EL (cell line): ENCODE measurements around the gene PRDM16.

Experiments used
- DNase-seq: peaks from one replicate; pipeline ENCODE4 v3.0.0-alpha.2; 2016

PRDM16 gene

DNA sequence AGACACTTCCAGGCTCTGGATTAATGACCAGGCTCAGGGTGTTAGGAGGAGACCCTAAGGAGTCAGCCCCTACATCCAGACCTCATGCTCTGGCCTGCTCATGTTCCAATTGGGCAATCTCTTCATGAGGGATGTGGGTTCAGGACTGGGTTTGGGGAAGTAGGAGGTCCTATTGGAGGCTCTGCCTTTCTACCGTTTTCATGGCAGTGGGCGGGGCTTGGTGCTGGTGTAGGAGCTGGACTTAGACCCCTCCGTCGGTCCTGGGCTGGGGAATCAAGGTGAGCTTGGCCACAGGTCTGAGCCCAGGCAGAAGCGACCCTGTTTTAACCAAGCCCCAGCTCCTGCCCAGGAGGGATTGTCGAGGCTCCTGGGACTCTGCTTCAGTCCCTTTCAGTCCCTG is 123.4 kb downstream of the PRDM16 start:
- no peak for DNase-seq

DNA sequence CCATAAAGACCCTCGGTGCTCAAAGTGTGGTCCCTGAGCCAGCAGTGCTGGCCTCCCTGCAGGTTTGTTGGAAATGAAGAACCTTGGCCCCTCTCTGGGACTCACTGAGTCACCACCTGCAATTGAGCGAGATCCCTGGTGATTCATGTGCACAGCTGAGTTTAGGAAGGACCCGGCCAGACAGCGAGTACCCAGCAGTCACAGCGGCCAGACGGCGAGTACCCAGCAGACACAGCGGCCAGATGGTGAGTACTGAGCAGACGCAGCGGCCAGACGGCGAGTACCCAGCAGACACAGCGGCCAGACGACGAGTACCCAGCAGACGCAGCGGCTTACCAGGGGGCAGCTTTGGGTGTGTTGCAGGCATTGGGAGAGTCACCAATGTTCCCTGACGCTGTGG is 123.8 kb downstream of the PRDM16 start:
- no peak for DNase-seq

DNA sequence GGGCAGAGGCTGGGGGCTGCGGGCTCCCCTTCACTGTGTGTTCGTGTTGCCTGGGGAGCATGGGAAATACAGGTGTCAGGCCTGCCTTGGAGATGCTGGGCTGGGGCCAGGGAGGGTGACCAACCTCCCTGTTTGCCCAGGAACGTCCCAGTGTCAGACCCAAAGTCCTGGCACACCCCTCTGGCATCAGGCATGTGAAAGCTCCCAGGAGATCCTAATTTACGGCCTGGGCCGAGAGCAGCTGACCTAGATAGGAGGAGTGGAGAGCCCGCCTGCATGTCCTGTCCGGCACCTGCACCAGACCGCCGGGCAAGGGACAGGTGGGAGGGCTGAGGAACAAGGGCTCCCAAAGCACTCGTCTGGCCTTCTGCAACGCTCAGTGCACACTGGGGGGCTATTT is 124.8 kb downstream of the PRDM16 start:
- no peak for DNase-seq

DNA sequence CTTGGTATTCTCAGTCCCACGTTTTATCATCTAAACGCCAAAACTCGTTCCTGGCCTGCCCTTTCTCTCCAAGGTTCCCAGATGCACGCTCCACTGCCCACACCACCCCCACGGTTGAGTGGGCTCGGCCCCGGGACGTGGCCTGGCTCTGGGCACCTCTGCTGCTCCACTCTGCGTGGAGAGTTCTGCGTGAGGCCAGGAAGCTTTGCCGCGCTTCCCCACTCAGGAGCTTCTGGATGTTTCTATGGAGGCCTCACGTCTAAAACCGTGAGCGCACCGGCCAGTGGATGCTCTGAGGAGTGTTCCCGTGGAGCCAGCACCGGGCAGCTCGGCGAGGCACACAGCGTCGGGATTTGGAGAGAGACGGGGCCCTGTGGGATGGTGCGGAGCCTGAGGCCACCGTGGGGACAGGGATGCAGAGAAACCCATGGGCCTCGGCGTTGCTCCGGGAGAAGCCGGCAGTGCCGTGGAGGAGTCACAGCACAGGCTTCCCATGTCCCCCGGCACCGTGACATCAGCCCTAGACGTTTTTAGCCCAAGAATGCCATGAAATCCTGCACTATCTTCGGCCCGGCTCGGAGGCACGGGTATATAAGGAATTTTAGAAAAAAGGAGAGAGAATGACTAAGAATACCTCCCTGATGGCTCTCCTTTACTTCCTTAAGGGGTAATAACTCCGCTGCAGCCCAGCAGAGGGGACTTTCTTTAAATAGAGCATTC is 125.9 kb downstream of the PRDM16 start:
- no peak for DNase-seq

DNA sequence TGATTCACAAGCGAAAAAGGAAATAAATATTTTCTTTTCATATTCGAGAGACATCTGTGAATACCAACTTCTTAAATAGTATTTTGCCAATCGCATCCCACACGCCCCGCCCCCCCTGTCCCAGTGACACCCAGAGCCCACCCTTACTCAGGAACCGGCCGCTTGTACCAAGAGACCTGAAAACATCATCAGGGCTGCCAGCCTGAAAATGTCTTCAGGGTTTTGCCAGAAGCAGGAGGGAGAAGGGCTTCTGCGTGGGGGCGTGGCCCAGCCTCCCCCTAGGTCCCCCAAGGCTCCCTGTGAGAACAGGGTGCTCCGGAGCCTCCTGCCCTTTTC is 126.4 kb downstream of the PRDM16 start:
- no peak for DNase-seq

DNA sequence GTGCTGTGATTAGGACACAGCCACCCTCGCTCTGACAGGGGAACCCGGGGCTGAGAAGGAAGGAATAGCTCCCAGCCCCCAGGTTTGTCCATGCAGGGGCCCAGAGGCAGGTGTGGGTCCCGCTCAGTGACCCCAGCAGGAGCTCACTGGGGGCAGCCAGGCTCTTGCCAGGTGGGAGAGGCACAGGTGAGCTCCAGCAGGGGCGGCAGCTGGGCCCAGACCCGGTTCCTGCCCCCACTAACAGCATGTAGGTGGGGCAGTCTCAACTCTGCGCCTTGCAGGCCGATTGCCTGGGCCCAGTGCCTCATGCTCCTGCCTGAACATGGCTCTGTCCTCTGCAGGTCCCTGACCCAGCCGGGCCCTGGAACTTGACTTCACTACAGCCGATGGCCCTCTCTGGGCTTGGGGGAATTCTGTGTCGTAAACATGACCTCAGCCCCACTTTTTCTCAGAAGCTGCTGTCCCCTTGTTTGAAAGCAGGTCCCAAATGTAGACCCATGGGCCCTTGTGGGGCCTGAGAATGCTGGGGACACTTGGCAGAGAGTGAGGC is 127.0 kb downstream of the PRDM16 start:
- DNase-seq, result no peak

DNA sequence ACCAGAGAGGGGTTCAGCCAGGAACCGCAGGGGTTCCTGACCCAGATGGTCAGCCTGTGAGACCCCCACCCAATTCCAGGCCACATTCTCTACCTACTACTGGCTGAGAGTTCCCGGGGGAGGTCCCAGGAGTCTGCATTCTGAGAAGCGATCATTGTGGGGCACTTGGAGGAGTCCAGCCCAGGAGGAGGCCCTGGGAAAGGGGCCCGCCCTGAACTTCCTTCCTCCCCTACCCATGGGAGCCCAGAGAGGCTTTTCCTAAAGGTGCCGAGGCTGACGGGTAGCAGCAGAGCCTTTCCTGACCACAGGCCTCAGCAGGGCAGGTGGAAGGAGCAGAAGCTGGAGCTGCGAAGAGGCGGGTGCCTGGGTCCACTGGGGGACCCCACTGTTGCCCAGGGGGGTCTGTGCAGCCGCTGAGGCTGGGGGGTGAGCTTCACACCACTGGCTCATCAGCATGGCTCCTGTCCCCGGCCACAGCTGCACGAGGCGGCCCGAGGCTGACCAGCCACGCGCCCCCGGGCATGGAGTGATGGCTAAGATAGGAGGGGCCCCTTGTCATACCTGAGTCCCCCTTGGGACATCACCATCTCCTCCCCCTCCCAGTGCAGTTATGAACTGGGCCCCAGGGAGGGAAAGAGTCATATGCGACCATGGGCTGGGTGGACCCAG is 127.7 kb downstream of the PRDM16 start:
- DNase-seq, result no peak

DNA sequence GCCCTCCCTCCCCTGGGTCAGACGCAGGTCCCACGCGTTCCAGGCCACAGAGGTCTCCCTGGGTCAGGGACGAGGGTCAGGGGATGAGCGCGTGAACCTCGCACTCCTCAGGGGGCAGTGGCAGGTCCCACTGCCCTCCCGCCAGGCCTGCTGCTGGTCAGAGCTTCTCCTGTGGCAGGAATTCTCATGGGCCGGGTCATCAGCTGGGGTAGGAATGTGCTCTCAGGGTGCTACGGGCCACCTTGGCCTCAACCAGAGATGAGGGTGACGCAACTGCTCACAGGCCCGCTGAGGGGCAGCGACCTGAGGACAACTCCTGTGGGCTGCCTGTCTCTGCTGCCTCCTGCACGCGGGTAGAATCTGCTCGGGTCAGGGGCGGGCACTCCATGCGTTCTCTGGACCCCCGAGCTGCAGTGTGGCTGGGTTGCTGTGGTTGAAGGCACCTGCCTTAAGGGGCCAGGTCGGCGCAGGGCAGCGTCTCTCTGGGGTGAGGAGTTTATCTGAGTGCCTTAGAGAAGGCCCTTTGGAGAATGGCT is 128.8 kb downstream of the PRDM16 start:
- no peak for DNase-seq

DNA sequence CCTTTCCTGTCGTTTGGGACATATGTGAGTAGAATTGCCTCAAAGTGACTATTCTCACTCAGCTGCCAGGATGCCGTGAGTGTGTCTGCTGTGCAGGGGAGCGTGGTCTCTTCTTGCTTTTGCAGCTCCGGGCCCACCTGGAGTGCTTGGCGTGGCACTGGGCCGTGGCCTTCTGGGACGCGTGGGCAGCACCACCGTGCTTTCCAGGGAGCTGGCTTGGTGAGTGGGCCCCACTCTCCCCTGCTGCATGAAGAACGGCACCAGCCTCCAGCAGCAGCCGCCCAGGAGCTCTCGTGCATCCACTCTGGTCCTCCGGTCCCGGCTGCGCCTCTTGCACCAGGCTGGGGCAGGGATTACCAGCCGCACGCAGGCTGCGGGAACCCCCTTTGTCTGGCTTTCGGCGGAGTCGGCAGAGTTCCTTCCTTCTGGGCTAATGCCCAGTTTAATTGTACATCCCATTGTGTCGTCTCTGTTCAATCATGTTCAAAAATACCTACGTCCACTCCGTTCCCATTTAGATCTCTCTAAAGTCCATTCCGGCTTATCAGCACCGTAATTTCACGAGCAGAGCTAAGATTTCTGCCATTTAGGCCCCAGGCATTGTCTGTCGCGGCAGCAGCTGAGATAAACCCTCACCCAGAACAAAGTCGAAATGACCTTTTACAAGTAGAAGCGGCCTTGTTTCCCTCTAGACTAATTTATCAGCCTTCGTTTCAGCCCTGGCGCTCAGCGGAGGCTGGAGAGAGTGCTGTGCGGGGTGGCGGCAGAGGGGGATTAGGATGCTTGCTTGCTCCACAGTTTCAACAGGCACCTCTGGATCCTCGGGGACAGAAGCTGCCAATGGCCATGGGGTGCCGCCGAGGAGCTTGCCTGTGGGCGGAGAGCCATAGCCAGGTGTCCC is 129.6 kb downstream of the PRDM16 start:
- no peak for DNase-seq

DNA sequence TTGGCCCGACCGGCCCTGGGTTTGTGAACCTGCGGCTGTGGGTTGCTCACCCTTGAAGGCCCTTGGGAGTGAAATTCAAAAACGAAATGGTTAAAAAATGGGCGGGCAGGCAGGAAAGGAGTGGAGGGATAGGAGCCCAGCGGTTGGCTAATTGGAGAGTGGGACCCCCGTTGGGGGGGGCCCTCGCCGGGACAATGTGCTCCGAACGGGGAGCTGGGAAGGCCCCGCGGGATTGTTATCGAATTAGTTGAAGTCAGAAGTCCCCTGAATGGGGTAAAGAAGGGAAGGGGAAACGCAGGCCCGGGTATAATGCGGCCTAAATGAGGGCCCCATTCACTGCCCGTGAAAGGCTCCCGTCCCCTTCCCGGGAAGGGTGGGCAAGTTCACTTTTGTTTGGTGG is 135.7 kb downstream of the PRDM16 start:
- DNase-seq, result no peak

DNA sequence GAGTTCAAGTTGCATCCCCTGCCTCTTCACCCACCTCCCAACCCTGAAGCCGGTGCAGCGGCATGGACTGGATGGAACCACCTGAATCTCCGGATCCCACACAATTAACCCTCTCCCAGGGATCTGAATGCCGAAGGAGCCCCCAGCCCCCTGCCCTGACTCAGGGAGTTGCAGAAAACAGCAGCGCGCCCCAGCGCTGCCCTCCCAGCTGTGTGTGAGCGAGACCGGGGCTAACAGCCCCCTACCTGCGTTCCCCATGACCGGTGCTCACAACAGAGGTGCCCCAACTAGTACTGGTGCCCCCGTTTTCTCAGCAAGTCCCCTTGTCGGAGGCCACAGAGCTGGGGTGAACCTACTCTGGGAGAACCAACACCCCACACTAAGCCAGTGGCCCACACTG is 136.8 kb downstream of the PRDM16 start:
- no peak for DNase-seq

DNA sequence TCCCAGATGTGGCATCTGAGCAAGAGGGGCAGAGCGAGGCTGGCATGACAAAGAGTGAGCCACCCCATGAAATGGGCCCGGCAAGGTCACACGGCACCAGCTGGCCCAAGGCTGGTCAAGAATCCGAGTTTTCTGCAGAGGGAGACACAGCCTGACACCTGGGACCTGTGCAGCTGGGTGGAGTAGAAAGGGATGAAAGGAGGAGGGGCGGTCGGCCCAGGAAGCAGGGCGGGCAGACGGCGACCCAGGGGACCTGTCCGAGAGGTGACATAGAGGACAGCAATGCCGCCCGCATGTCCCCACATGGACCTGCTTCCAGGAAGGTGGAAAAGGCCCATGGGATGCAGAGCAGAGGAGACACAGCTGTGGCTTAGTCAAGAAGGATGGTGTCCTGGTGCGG is 137.7 kb downstream of the PRDM16 start:
- no peak for DNase-seq

DNA sequence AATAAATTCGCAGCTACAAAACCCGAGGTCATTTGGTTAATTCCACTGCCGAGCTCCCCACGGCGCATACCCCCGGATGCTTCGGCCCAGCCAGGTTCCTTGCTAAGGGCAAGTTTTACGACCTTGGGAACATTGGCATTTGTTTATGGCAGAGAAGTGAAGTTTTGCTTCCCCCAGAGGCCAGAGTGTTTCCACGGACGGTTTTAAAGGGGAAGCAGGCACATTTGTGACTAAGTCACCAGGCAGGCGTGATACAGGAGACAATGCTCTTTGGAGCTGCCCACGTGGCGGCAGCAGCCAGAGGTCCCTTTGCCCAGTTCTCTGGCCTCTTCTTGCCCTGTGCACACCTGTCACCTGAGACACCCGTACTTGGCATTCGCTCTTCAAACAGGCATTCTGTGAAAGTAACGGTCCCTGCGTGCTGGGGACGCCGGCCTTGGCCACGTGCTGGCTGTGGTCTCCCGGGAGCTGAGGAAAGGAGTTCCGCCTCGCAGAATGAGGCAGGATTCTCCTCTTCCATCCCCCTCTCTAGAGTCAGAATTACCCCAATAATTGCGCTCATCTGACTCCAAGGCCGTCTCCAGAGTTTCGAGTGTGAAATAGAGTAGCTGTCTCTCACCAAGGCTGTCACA is 138.3 kb downstream of the PRDM16 start:
- DNase-seq, result no peak

DNA sequence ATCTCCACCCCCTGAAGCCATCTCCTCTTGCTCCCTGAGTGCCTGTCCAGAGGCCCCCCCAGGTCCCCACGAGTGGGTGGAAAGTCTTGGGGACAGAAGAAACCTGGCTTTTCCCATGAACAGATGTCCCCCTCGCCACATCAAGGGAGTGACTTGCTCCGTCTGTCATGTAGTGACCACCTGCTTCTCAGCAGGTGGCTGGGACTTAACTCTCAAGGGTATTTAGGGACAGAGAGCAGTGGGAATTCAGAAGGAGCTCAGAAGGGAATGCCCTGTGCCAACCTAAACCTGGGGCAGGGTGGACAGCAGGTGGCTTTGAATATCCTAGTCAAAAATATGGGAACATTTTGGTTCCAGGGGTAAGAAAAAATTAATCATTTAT is 139.8 kb downstream of the PRDM16 start:
- DNase-seq, result no peak

DNA sequence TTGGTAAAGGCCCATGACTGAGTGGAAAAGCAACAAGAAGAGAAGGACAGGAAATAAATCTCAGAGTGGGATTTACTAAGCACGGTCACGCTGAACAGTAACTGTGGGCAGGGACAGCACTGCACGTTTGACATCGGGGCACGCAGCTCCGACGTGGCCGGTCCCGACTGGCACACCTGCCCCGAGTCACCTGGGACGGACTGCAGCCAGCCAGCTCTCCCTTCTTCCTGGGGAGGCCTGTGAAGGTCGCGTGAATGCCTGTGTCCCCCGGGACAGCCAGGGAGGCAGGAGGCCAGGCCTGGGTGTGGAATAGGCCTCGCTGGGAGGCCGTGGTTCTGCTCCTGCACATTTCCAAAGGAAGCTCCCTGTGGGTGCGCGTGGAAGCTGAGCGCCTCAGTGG is 140.2 kb downstream of the PRDM16 start:
- no peak for DNase-seq

DNA sequence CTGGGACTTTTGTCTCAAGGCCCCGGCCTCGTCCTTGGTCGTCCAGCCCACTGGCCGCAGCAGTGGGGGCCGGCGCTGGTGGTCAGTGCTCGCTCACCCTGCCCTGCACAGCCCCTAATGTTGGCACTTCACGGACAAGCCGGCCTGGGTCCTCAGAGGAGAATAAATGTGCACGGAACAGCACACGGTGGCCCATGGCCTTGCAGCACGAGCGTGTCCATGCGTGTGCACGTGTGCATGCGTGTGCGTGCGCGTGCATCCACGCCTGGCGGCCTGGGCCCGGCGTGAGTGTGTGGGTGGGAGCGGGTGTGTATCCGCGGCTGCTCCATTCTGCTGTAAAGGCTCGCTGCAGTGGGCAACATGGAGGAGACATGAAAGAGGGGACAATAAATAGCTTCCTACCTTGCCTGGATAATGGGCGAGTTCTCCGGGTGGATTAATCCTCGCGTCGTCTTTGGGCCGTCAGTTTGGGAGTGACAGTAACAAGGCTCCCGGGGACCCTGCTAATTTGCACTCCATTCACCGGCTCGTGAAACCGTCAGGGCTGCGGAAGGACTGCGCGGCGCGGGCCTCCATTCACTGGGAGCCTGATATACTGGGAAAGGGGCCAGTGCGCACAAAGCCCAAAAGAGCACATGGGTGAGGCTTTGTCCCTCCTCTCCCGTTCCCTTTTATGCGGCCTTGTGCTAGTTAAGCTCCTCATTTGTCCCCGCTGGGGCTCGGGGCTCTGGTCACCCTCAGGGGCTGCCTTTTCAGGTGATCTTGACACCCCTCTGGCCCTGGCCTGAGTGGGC is 142.8 kb downstream of the PRDM16 start:
- DNase-seq, result no peak

DNA sequence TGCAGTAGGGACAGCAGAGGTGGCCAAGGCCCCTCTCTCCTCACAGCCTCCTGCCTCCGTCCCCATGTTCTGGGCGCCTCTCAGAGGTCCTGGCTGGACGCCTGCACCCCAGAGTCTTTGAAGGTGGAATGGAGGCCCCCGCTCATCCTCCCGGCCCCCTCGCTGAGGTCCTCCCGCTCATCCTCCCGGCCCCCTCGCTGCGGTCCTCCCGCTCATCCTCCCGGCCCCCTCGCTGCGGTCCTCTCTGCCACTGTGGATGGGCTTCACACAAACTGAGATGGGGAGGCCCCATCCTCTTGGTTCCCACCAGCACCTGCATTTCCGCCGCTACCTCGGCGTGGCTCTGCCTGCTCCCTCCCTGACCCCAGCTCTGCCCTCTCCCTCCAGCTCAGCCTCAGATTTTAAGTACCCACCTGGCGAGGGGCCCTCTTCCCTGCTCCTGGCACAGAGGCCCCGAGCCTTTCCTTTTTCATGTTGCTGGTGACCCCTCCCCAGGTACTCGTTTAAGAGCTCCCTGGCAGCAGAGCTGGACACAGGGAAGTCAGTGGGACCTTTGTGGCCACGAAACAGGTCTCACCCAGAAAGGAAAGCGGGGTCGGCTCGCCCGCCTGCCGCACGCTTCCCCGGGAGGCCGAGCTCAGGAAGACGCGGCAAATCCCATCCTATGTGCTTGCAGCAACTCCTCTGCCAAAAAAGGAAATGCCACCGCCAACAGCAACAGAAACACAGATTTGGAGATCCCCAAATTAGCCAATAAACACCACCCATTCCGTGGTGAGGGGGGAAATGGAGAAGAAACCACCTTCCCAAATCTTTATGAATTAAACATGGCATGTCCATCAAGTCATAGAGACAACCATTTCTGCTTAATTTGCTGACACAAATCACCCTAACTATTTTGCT is 143.7 kb downstream of the PRDM16 start:
- no peak for DNase-seq

DNA sequence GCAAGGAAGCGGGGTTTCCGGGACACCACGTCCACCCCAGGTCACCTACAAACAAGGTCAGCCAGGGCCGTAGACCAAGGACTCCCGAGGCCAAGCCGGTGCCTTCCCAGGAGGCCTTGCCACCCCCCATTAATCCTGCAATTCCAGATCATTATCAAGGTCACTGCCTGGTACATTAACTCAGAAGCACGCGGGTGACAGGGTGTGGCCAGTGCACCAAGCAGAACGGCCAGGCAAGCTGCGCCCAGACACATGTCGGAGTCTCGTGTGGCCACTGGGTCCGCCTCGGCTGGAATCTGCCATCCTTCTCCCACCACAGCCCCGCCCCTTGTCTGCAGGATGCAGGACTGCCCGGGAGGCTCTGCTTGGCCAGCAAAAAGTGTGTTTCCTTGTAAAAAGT is 144.7 kb downstream of the PRDM16 start:
- DNase-seq, result no peak

DNA sequence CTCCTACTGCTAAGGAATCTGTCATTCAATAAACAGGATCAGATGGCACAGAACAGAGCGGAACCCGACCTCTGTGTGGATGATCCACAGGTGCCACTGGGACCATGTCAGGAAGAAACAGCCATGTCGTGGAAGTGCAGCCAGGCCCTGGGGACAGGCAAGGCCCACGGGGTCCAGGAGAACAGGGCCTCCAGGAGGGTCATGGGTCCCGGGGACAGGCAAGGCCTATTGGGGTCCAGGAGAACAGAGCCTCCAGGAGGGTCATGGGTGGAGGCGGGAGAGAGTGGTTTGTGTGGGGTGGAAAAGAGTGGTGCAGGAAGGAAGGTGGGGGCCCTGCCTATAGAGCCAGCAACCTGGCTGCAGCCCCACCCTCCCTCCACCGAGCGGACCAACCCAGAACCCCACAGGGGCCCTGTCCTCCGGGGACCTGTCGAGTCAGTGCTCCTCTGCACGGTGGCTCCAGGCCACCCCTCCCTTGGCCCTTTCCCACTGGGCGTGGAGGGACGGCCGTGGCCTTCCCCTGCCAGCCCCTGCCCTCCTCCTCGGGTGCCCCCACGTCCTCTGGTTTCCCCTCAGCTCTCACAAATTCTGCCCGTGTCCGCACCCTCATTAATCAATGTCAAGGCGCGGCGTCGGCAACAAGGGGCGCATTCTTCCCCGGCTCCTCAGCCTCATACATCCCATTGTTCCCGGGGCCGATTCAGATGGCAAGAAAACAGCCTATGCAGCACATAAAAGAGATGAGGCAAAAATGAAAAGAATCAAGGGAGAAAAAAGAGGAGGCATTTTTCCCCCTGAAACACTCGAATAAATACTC is 146.4 kb downstream of the PRDM16 start:
- DNase-seq, result no peak

DNA sequence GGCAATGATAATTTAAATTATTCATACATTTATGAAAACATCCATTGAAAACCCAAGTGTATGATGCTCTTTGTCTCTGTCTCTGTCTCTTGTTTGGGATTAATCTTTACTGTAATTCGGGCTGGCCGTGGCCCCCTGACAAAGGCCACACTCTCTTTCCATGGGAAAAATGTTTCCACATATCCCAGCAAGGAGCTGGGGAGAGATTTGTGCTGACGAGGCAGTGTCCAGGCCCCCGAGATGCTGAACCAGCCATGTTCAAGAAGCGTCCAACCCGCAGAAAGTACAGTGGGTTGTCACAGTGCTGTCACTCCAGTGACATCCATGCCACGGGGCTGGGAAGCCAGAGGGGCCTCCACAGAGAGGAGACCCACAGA is 147.0 kb downstream of the PRDM16 start:
- no peak for DNase-seq
